Keratinocyte (primary cell): Measurements from ENCODE around the gene TPCN2. TPM values are rescaled to one million over a fixed set of nuclear protein-coding genes. Genes with fewer than 3 reads are reported as not detected.

ENCODE experiments used
- DNase-seq: peaks from one replicate; pipeline ENCODE4 v3.0.0-alpha.2; 2011; ENCODE audit warnings: low read depth, missing footprints, low spot score
- FAIRE-seq: peaks from 2 replicates; lab custom pipeline; 2011; peaks lifted over from hg19 to GRCh38; lab: Jason Lieb, UNC
- H2AFZ ChIP-seq: 2 replicates; pipeline ENCODE4 v1.6.0; 2012; ENCODE audit warnings: low read length, control low read depth, inconsistent platforms; ENCODE audit not compliant: control insufficient read depth
- H3K27ac ChIP-seq: 2 replicates; pipeline ENCODE4 v1.5.1; 2011; ENCODE audit warnings: low read length; ENCODE audit not compliant: control insufficient read depth, insufficient read depth
- H3K27me3 ChIP-seq: 3 replicates; pipeline ENCODE4 v1.6.0; 2011; ENCODE audit warnings: low read length; ENCODE audit not compliant: control insufficient read depth, insufficient read depth; ENCODE audit errors: extremely low read depth
- H3K36me3 ChIP-seq, 2 experiments: 2 replicates in 1 of 2; 3 replicates in 1 of 2; pipeline ENCODE4 v1.5.1; 2011; ENCODE audit warnings: low read length in 2 of 2, mild to moderate bottlenecking in 1 of 2; ENCODE audit not compliant: control insufficient read depth in 2 of 2, insufficient read depth in 2 of 2; ENCODE audit errors: extremely low read depth in 1 of 2
- H3K4me1 ChIP-seq: 3 replicates; pipeline ENCODE4 v1.5.1; 2011; ENCODE audit warnings: low read length; ENCODE audit not compliant: control insufficient read depth, insufficient read depth; ENCODE audit errors: extremely low read depth
- H3K4me2 ChIP-seq: 3 replicates; pipeline ENCODE4 v1.6.0; 2011; ENCODE audit warnings: low read depth, low read length; ENCODE audit not compliant: control insufficient read depth, insufficient read depth; ENCODE audit errors: extremely low read depth
- H3K4me3 ChIP-seq, 3 experiments: fragments of 200-600 bp in 1 of 3; sonication (generic) in 1 of 3; 2 replicates in 2 of 3; 3 replicates in 1 of 3; pipeline ENCODE4 v1.5.1; 2011 to 2016; ENCODE audit warnings: low read length in 3 of 3, mild to moderate bottlenecking in 3 of 3, control low read depth in 2 of 3, inconsistent platforms in 1 of 3, low read depth in 1 of 3, mixed read lengths in 1 of 3, mixed run types in 1 of 3, moderate library complexity in 1 of 3; ENCODE audit not compliant: control insufficient read depth in 2 of 3, insufficient read depth in 2 of 3; ENCODE audit errors: extremely low read depth in 1 of 3
- H3K79me2 ChIP-seq: 2 replicates; pipeline ENCODE4 v1.6.0; 2012; ENCODE audit warnings: low read length; ENCODE audit not compliant: control insufficient read depth, insufficient read depth
- H3K9ac ChIP-seq: 3 replicates; pipeline ENCODE4 v1.6.0; 2011; ENCODE audit warnings: low read length; ENCODE audit not compliant: control insufficient read depth, insufficient read depth; ENCODE audit errors: extremely low read depth
- H3K9me1 ChIP-seq: 3 replicates; pipeline ENCODE4 v1.6.0; 2011; ENCODE audit warnings: low read length; ENCODE audit not compliant: control insufficient read depth, insufficient read depth; ENCODE audit errors: extremely low read depth
- H3K9me3 ChIP-seq: 2 replicates; pipeline ENCODE4 v1.5.1; 2012; ENCODE audit warnings: low read depth, low read length; ENCODE audit not compliant: control insufficient read depth
- H4K20me1 ChIP-seq: 3 replicates; pipeline ENCODE4 v1.6.0; 2011; ENCODE audit warnings: low read length; ENCODE audit not compliant: control insufficient read depth, insufficient read depth; ENCODE audit errors: extremely low read depth
- CTCF ChIP-seq, 3 experiments: IDR thresholded peaks in 1 of 3; conservative IDR thresholded peaks in 1 of 3; optimal IDR thresholded peaks in 1 of 3; 2 replicates in 2 of 3; 3 replicates in 1 of 3; pipeline versions ENCODE3 to v1.5.1; 2011; ENCODE audit warnings: low read length in 3 of 3, mild to moderate bottlenecking in 3 of 3, moderate library complexity in 2 of 3, control low read depth in 1 of 3, inconsistent platforms in 1 of 3; ENCODE audit not compliant: insufficient read depth in 2 of 3; ENCODE audit errors: extremely low read depth in 1 of 3
- EZH2 ChIP-seq: IDR thresholded peaks from one replicate; pipeline ENCODE4 v1.6.1; 2012; ENCODE audit warnings: inconsistent platforms, mild to moderate bottlenecking, low read length, moderate library complexity
- dilution Hi-C: fragments of 300-500 bp; cut with MboI; formaldehyde crosslinking; loops from one replicate; pipeline ENCODE4 v1.7.0; 2020; ENCODE audit warnings: low sequenced_read_pairs; ENCODE audit not compliant: extremely low pct_ligation_motif_present
- polyA plus RNA-seq, 5 experiments: library from polyadenylated mRNA; depleted of rRNA in 3 of 5; stranded (reverse) in 3 of 5; stranded (forward) in 1 of 5; unstranded in 1 of 5; fragments of >200 nt; gene quantifications; 1 replicate in 1 of 5; 2 replicates in 3 of 5; 3 replicates in 1 of 5; pipeline versions ENCODE4 v1.2.1 to v1.2.3, GENCODE V29; 2011 to 2012; ENCODE audit warnings: missing spikeins in 2 of 5, low read depth in 1 of 5, low replicate concordance in 1 of 5

Gene TPCN2
- polyA plus RNA-seq, 1 donor (not counting 4 experiments of a cell fraction or from before 2014, with no cell fraction given), result 7.7 TPM

GRCh38 chr11:69122630-69123431 lies 74.1 kb downstream of the TPCN2 start:
- Histone ChIP-seq H3K4me3 (peak overlapping the region in 2 of 3 experiments; percentile 38 to 52), H3K27me3 (no peaks in the 10 kb centered on the region), H2AFZ (peak overlapping the region; percentile 54), H3K4me2 (peak overlapping the region; percentile 81), H3K27ac (peak overlapping the region; percentile 49), H3K9ac (peak overlapping the region; percentile 15), H3K9me3 (peaks cover 4% of the 10 kb centered on the region), H3K9me1 (no peaks in the 10 kb centered on the region), H3K79me2 (no peaks in the 10 kb centered on the region), H3K4me1 (peaks cover 31% of the 10 kb centered on the region), H4K20me1 (no peaks in the 10 kb centered on the region), H3K36me3 (no peaks in the 10 kb centered on the region)
- TF ChIP-seq EZH2 (no peak), CTCF (optimal IDR thresholded peaks at IDR 0.05 in 1 of 3, IDR thresholded peaks at IDR 0.05 in 1 of 3, conservative IDR thresholded peaks at IDR 0.05 in 1 of 3; ENCODE audit: extremely low read depth in 1 of 3, insufficient read depth in 2 of 3, low read length in 3 of 3) (no peak)
- FAIRE-seq, result peak; percentile 88
- DNase-seq, result peak; percentile 75
- dilution Hi-C loops, result loop anchor here (25.0 kb wide), 1 partner anchor 114 kb away; no protein-coding TSS in a partner anchor

- DNase-seq (no peak), FAIRE-seq (no peak)
- H3K4me3 ChIP-seq, result peak overlapping the region in 1 of 3 experiments; percentile 52
- no peaks in the 10 kb centered on the region for H3K27me3 ChIP-seq
- peaks cover 7% of the 10 kb centered on the region for H3K9me3 ChIP-seq
- H3K36me3 ChIP-seq, result no peaks in the 10 kb centered on the region
- H2AFZ ChIP-seq, result no peak overlapping the region
- dilution Hi-C loops, result loop anchor here (25.0 kb wide), 1 partner anchor 113 kb away; no protein-coding TSS in a partner anchor
- peaks cover 31% of the 10 kb centered on the region for H3K4me1 ChIP-seq
- peak overlapping the region; percentile 81 for H3K4me2 ChIP-seq
- no peak overlapping the region for H3K27ac ChIP-seq
- peak overlapping the region; percentile 15 for H3K9ac ChIP-seq
- no peaks in the 10 kb centered on the region for H4K20me1 ChIP-seq
- H3K79me2 ChIP-seq, result no peaks in the 10 kb centered on the region
- TF ChIP-seq CTCF (optimal IDR thresholded peaks at IDR 0.05 in 1 of 3, IDR thresholded peaks at IDR 0.05 in 1 of 3, conservative IDR thresholded peaks at IDR 0.05 in 1 of 3; ENCODE audit: extremely low read depth in 1 of 3, insufficient read depth in 2 of 3, low read length in 3 of 3), result peak in 1 of 3 experiments; percentile 14
- no peak for TF ChIP-seq EZH2
- H3K9me1 ChIP-seq, result no peaks in the 10 kb centered on the region
Measured at GRCh38 chr11:69123593-69124545, 75.1 kb downstream of the TPCN2 start.
